SKM-1 (cell line): Measurements from ENCODE around the gene SLC22A2.
"Not testable (repeated sequence)": the region's sequence is repeated elsewhere in the genome, so short reads cannot be mapped to it uniquely, and the experiment has no call there.

Experiments used
- DNase-seq: peaks from one replicate; lab custom pipeline; 2025; ENCODE audit not compliant: unreplicated experiment; lab: John Stamatoyannopoulos, UW

Gene SLC22A2

GRCh38 chr6:160252073-160252813 is 6.4 kb downstream of the SLC22A2 start:
- no peak for DNase-seq

- no peak for DNase-seq
Measured at GRCh38 chr6:160249671-160250070, 8.9 kb downstream of the SLC22A2 start.

DNA sequence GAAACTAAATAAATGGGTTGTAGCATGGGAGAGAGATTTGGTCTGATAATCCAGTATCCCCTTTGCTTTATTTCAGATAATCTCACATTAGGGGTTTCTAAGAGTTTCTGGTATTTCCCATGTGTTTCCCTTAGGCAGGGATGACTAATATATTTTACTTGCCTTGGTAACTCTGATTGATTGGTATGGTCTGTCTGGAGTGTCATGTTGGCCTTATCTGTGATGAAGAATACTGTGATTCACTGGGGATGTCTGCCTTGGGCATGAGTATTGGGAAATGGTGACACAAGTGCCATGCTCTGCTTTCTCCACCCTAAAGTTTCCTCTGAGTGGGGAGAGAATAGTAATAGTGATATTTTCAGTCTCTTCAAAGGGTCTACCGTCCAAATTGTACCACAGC is 10.1 kb downstream of the SLC22A2 start:
- DNase-seq, result no peak

DNA sequence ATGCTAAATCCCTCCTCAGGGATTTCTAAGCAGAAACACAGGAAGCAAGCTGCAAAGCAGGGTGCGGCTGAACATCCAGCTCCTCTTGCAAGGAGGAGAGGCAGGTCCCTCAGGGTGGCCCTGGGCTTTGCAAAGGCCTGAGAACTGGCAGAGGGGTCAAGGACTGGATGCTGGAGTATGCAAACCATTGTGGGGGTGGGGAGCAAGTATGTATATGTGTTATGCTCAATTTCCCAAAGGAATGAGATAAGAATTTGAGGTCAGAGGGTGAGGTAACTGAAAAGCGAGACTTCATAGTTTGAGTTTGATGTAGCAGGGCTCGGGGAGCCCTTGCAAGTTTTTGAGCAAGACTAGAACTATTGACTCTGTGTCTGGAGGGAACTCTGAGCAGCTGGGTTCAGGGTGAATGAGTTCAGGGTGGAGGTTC is 11.2 kb downstream of the SLC22A2 start:
- no peak for DNase-seq

GRCh38 chr6:160240691-160241084 is 17.9 kb downstream of the SLC22A2 start:
- DNase-seq, result no peak

GRCh38 chr6:160239929-160240690 is 18.5 kb downstream of the SLC22A2 start:
- DNase-seq, result no peak

DNA sequence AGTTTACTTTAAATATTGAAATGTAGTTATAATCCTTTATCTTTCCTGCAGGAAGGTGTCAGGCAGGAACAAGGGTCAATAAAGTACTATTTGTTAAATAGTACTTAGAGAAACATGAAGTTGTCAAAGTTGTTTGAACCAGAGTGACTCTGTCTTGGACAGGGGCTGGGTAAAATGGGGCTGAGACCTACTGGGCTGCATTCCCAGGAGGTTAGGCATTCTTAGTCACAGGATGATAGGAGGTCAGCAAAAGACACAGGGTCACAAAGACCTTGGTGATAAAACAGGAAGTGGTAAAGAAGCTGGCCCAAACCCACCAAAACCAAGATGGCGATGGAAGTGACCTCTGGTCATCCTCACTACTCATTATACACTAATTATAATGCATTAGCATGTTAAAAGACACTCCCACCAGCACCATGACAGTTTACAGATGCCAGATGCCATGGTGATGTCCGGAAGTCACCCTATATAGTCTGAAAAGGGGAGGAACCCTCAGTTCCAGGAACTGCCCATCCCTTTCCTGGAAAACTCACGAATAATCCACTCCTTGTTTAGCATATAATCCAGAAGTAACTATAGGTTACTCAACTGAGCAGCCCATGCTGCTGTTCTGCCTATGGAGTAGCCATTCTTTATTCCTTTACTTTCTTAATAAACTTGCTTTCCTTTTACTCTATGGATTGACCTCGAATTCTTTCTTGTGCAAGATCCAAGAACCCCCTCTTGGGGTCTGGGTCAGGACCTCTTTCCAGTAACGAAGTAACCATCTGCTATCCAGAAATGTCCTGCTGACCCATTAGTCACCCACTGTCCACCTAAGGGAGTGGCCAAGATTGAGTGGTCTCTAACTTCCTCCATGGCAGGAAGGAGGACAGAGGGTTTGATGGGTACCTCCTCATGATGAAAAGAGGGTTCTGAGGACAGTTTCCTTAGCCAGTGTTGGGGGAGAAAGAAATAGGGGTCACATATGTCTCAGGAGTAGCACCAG is 19.6 kb downstream of the SLC22A2 start:
- no peak for DNase-seq

- no peak for DNase-seq
Measured at GRCh38 chr6:160238278-160238711, 20.3 kb downstream of the SLC22A2 start.

DNA sequence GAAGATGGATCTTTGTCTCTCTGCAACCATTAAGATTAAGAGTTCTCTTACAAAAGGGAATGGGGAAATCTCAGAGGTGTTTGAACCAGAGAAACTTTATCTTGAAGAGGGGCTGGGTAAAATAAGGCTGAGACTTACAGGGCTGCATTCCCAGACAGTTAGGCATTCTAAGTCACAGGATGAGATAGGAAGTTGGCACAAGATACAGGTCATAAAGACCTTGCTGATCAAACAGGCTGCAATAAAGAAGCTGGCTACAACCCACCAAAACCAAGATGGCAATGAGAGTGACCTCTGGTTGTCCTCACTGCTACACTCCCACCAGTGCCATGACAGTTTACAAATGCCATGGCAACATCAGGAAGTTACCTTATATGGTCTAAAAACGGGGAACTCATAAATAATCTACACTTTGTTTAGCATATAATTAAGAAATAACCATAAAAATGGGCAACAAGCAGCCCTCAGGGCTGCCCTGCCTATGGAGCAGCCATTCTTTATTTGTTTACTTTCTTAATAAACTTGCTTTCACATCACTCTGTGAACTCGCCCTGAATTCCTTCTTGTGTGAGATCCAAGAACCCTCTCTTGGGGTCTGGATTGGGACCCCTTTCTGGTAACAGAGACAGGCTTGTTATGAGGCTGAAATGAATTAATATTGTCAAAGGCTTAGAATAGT is 20.9 kb downstream of the SLC22A2 start:
- DNase-seq, result not testable (repeated sequence)

GRCh38 chr6:160236235-160236872 is 22.3 kb downstream of the SLC22A2 start:
- DNase-seq, result not testable (repeated sequence)

DNA sequence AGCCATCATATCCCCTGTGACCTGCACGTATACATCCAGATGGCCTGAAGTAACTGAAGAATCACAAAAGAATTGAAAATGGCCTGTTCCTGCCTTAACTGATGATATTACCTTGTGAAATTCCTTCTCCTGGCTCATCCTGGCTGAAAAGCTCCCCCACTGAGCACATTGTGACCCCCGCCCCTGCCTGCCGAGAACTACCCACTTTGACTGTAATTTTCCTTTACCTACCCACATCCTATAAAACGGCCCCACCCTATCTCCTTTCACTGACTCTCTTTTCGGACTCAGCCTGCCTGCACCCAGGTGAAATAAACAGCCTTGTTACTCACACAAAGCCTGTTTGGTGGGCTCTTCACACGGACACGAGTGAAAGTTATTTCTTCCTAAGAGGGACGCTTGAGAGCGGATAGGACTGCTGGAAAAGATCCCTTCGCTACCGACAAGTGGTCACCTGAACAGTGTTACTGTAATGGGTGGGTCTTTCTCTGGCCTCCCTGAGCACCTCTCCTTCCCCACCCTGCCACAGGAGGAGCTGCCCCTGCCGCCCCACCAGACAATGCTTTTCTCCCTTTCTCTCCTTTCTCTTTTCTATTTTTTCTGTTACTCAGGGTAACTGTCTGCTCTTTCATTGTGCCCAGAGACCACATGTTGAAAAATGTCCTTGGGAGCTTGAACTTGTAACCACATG is 24.5 kb downstream of the SLC22A2 start:
- not testable (repeated sequence) for DNase-seq

GRCh38 chr6:160227769-160228161 is 30.9 kb downstream of the SLC22A2 start:
- no peak for DNase-seq

DNA sequence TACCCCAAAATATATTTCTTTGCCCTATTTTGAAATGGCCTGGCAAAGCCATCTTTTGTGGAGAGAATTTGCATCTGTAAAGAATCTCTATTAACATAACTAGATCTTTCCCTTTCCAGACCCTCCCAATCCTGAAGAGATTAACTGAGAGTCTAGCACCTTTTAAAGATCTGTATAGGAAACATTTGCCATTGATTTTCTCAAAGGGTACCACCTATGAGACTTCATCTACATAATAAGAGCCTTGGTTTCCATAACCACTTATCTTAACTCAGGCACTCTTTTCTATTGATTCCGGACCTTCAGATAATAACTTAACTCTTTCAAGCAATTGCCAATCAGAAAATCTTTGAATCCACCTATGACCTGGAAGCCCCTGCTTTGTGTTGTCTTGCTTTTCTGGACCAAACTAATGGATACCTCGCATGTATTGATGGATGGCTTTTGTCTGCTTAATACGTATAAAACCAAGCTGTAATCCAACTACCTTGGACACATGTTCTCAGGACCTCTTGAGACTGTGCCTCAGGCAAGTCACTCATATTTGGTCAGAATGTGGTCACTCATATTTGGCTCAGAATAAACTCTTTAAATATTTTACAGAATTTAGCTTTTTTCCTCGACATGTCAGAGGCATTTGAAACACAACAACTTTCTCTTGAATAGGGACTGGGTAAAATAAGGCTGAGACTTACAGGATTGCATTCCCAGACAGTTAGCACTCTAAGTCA is 31.4 kb downstream of the SLC22A2 start:
- no peak for DNase-seq

- no peak for DNase-seq
Measured at GRCh38 chr6:160226118-160226591, 32.5 kb downstream of the SLC22A2 start.

DNA sequence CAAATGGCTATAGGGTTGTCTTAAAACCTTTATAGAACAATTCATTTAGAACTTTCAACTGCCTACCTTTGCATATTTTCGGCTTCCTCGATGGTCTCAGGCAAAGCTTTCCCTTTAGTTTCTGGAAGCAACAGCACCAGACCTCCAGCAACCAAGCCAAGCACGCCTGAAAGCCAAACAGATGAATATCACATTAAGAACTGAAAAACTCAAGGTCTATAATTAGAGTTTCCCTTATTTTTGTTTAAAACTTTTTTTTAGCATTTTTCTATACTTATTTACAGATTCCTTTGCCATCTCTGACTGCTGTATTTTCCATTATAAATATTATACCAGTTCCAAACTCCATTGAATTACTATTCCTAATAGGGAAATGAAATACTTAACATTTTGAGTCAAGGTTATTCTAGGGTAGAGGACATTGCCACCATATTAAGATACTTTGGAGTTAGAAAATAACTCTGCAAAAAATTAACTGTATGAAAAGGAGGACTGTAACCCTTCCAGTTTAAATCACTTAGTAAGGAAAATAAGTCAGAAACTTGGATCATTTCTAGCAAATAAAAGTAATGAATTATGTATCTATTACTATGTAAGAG is 33.9 kb downstream of the SLC22A2 start:
- DNase-seq, result no peak

- DNase-seq, result no peak
Measured at GRCh38 chr6:160222491-160222890, 36.1 kb downstream of the SLC22A2 start.

DNA sequence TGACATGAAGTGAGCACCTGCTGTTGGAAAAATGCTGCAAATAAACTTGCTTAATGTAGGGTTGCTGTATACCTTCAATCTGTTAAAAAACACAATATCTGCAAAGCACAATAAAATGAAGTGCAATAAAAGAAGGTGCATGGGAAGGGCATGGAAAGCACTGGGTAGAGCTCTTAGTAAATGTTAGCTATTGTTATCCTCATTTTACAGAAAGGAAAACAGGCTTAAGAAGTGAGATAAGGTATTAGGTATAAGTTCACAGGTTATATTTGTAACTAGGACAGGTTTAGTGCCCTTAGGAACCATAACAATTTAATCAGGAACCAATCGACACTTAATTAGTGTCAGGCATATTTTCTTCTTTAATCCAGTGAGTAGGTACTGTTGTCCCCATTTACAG is 36.7 kb downstream of the SLC22A2 start:
- DNase-seq, result no peak

- no peak for DNase-seq
Measured at GRCh38 chr6:160221423-160221822, 37.2 kb downstream of the SLC22A2 start.
